H1 (cell line): Measurements from ENCODE around the gene PHEX. TPM values are rescaled to one million over a fixed set of nuclear protein-coding genes. Genes with fewer than 3 reads are reported as not detected.

ENCODE experiments used
- ATF3 ChIP-seq: IDR thresholded peaks from 2 replicates; pipeline ENCODE4 v1.6.1; 2011; ENCODE audit warnings: low read depth, mild to moderate bottlenecking, low read length; ENCODE audit not compliant: insufficient read depth
- CEBPB ChIP-seq: IDR thresholded peaks from 2 replicates; pipeline ENCODE4 v1.6.1; 2012; ENCODE audit warnings: low read depth, low read length
- JUND ChIP-seq: IDR thresholded peaks from 2 replicates; pipeline ENCODE4 v1.6.1; 2011; ENCODE audit warnings: mild to moderate bottlenecking, improper control_type of control experiment, low read length
- MAX ChIP-seq: IDR thresholded peaks from 2 replicates; pipeline ENCODE4 v1.6.1; 2012; ENCODE audit warnings: inconsistent platforms
- SP1 ChIP-seq: IDR thresholded peaks from 2 replicates; pipeline ENCODE4 v1.6.1; 2011; ENCODE audit warnings: low read depth, low read length
- USF2 ChIP-seq: IDR thresholded peaks from 2 replicates; pipeline ENCODE4 v1.6.1; 2011; ENCODE audit warnings: low read length, improper control_type of control experiment
- polyA plus RNA-seq, 7 experiments: library from polyadenylated mRNA; depleted of rRNA in 3 of 7; stranded (reverse) in 5 of 7; unstranded in 2 of 7; fragments of >200 nt in 5 of 7; fragments of 200-250 nt in 2 of 7; gene quantifications; 1 replicate in 5 of 7; 2 replicates in 1 of 7; 4 replicates in 1 of 7; pipeline versions ENCODE4 v1.2.1 to v1.2.3, GENCODE V29; 2011 to 2013; ENCODE audit warnings: missing spikeins in 2 of 7, mixed read lengths in 2 of 7
- total RNA-seq: library from RNA; stranded (reverse); fragmentation: NEBNext Ultra II Directional; extraction: Animal tissue kit (Norgen Biotek cat#: 25700); gene quantifications from 2 replicates; pipeline ENCODE4 v1.2.1, GENCODE V29; 2021

Gene PHEX
- total and polyA plus RNA-seq, 2 of the 8 experiments (the other 6 are each of a cell fraction or from before 2014, with no cell fraction given): 0.03 to 0.11 TPM

GRCh38 chrX:21990832-21991231, 41.3 kb upstream of the PHEX start (continued):
- TF ChIP-seq ATF3: no peak
- TF ChIP-seq SP1: no peak
- no peak for TF ChIP-seq CEBPB
- TF ChIP-seq JUND: no peak
- TF ChIP-seq MAX: no peak
- no peak for TF ChIP-seq USF2
- TF ChIP-seq, all 59 proteins: peak for 0
